Esophagus muscularis mucosa (tissue), 4 donors: ENCODE results near the gene LMO7.

Experiments
- CTCF ChIP-seq, 3 experiments: fragments of 200-600 bp in 2 of 3; fragments of 450-650 bp in 1 of 3; sonication (generic) in 2 of 3; IDR thresholded peaks; one replicate each; pipeline ENCODE4 v1.5.1; 2017 to 2019; ENCODE audit warnings: antibody characterized with exemption in 3 of 3, mild to moderate bottlenecking in 2 of 3, moderate library complexity in 1 of 3
- EP300 ChIP-seq: sonication (generic); formaldehyde crosslinking; IDR thresholded peaks from one replicate; pipeline ENCODE4 v1.6.1; 2017; ENCODE audit warnings: antibody characterized with exemption
- POLR2A ChIP-seq: fragments of 450-650 bp; IDR thresholded peaks from one replicate; pipeline ENCODE4 v1.6.1; 2017; ENCODE audit warnings: antibody characterized with exemption, moderate library complexity, mild to moderate bottlenecking, low read depth

DNA sequence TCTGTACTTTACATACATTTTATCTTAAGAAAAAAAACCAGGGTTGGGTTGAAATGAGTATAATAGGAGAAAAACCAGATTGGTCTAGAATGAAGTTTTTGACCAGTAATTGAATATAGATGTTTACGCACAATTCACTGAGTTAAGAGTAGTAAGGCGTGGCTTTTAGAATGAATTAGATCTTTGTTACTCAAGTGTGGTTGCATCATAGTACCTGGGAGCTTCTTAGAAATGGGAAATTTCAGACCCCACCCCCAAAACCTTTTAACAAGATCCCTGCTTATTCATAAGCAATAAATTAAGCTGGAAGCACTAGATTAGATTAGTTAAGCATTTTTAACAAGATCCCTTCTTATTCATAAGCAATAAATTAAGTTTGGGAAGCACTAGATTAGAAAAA lies 28.7 kb upstream of the LMO7 start:
- TF ChIP-seq CTCF (IDR thresholded peaks at IDR 0.05) (no peak), POLR2A (no peak), EP300 (no peak)
